ENCODE measurements around the gene OR2W3.

GRCh38 chr1:247848346-247848745 is 47.0 kb upstream of the OR2W3 start:
- TF ChIP-seq OSR2 (tag by site-specific recombination; IDR thresholded peaks at IDR 0.05) (no peak), ZFP41 (tag by site-specific recombination; IDR thresholded peaks at IDR 0.05; ENCODE audit: borderline replicate concordance) (no peak)

All from HEK293 (cell line).